ENCODE data around the gene WAPL. TPM values are rescaled to one million over a fixed set of nuclear protein-coding genes. Genes with fewer than 3 reads are reported as not detected.
A peak's percentile ranks its signal among the peaks of the same experiment; 100 is the strongest.

The WAPL gene
- total and polyA plus RNA-seq, 9 of the 15 experiments (the other 6 are each of a cell fraction or from before 2014, with no cell fraction given), result 14.3 to 36.4 (median 25.3) TPM

GRCh38 chr10:86535132-86535882 is 13.7 kb upstream of the WAPL start (continued):
- TF ChIP-seq SPI1 (IDR thresholded peaks at IDR 0.05; ENCODE audit: borderline replicate concordance, low read depth, low read length), result no peak
- no peak for TF ChIP-seq HMG20B (CRISPR knock-in tag; IDR thresholded peaks at IDR 0.05)
- TF ChIP-seq PHF8 (IDR thresholded peaks at IDR 0.05; ENCODE audit: borderline replicate concordance, low read length), result peak; percentile 36; the same call in 1 of the 2 replicates
- TF ChIP-seq ZNF512 (tag; IDR thresholded peaks at IDR 0.05), result no peak
- TF ChIP-seq FOXA1 (IDR thresholded peaks at IDR 0.05; ENCODE audit: borderline replicate concordance), result no peak
- peak in 1 of 2 experiments; percentile 25; a peak in 1 of 4 replicates for TF ChIP-seq MAZ (CRISPR knock-in tag; conservative IDR thresholded peaks at IDR 0.05 in 1 of 2, IDR thresholded peaks at IDR 0.05 in 1 of 2)
- 0 out of 2 replicates have a peak, but pooled peaks have one; percentile 14 for TF ChIP-seq GABPB1 (CRISPR knock-in tag; IDR thresholded peaks at IDR 0.05)
- no peak for TF ChIP-seq POLR2AphosphoS2 (IDR thresholded peaks at IDR 0.05; ENCODE audit: low read length)
- TF ChIP-seq ATF1 (CRISPR knock-in tag; IDR thresholded peaks at IDR 0.05), result no peak
- peak; percentile 17; the same call in 1 of the 2 replicates for TF ChIP-seq ATF1 (tag; IDR thresholded peaks at IDR 0.05)
- no peak for TF ChIP-seq SIN3B (IDR thresholded peaks at IDR 0.05; ENCODE audit: low read depth)
- no peak for TF ChIP-seq ASH1L (IDR thresholded peaks at IDR 0.05; ENCODE audit: borderline replicate concordance, low read depth, partially characterized antibody)
- no peak for TF ChIP-seq PHF20 (IDR thresholded peaks at IDR 0.05; ENCODE audit: partially characterized antibody)
- no peak for TF ChIP-seq PTTG1 (tag; IDR thresholded peaks at IDR 0.05; ENCODE audit: low read depth)
- no peak for TF ChIP-seq NCOR1 (IDR thresholded peaks at IDR 0.05)
- TF ChIP-seq MYC (IDR thresholded peaks at IDR 0.05; ENCODE audit: low read depth, low read length), result peak; percentile 37; the same call in 1 of the 2 replicates
- no peak for TF ChIP-seq MYC (CRISPR knock-in tag; IDR thresholded peaks at IDR 0.05; ENCODE audit: borderline replicate concordance, low read depth)
- 0 out of 2 replicates have a peak, but pooled peaks have one; percentile 25 for TF ChIP-seq KLF1 (tag; IDR thresholded peaks at IDR 0.05)
- no peak for TF ChIP-seq ZKSCAN8 (CRISPR knock-in tag; IDR thresholded peaks at IDR 0.05)
- TF ChIP-seq IRF1 (CRISPR knock-in tag; IDR thresholded peaks at IDR 0.05; ENCODE audit: borderline replicate concordance), result no peak
- TF ChIP-seq ZNF165 (CRISPR knock-in tag; IDR thresholded peaks at IDR 0.05; ENCODE audit: borderline replicate concordance), result no peak
- 0 out of 2 replicates have a peak, but pooled peaks have one; percentile 28 for TF ChIP-seq HMBOX1 (IDR thresholded peaks at IDR 0.05)
- no peak for TF ChIP-seq NFATC3 (IDR thresholded peaks at IDR 0.05)

Data from K562 (cell line).